ENCODE data around the gene PHOSPHO1.

GRCh38 chr17:49249890-49250522, 19.4 kb upstream of the PHOSPHO1 start:
- TF ChIP-seq CTCF (IDR thresholded peaks at IDR 0.05; ENCODE audit: poor library complexity) (no peak), EZH2phosphoT487 (IDR thresholded peaks at IDR 0.05; ENCODE audit: low read depth, severe bottlenecking, unreplicated experiment) (no peak)

Measured in hepatocyte (in vitro differentiated cells).